GM23338 (cell line): ENCODE measurements around the gene AGXT2. TPM values are rescaled to one million over a fixed set of nuclear protein-coding genes. Genes with fewer than 3 reads are reported as not detected.
"Not testable (repeated sequence)": the region's sequence is repeated elsewhere in the genome, so short reads cannot be mapped to it uniquely, and the experiment has no call there.

Experiments used
- ATAC-seq: fragments of 200-7000 bp; cut with Tn5 transposase; 3 replicates; pipeline ENCODE4 v1.9.1; 2020
- DNase-seq: peaks from one replicate; pipeline ENCODE4 v3.0.0-alpha.2; 2015; ENCODE audit warnings: low spot score
- H2AFZ ChIP-seq: fragments of 200-600 bp; sonication (generic); 2 replicates; pipeline ENCODE4 v1.8.0; 2016; ENCODE audit warnings: antibody characterized with exemption, mild to moderate bottlenecking, moderate library complexity
- H3F3A ChIP-seq: fragments of 200-600 bp; sonication (generic); replicated peaks from 2 replicates; pipeline ENCODE4 v1.8.0; 2017; ENCODE audit warnings: antibody characterized with exemption, mixed run types, low read depth
- H3K27ac ChIP-seq: fragments of 200-600 bp; sonication (generic); 2 replicates; pipeline ENCODE4 v1.6.1; 2016; ENCODE audit warnings: low read depth
- H3K27me3 ChIP-seq: fragments of 200-600 bp; sonication (generic); 2 replicates; pipeline ENCODE4 v1.8.0; 2016; ENCODE audit warnings: mild to moderate bottlenecking, mixed run types, moderate library complexity; ENCODE audit not compliant: insufficient read depth
- H3K36me3 ChIP-seq: fragments of 200-600 bp; sonication (generic); 2 replicates; pipeline ENCODE4 v1.8.0; 2016; ENCODE audit warnings: mild to moderate bottlenecking; ENCODE audit not compliant: insufficient read depth
- H3K4me1 ChIP-seq: fragments of 200-600 bp; sonication (generic); 2 replicates; pipeline ENCODE4 v1.8.0; 2016; ENCODE audit warnings: mild to moderate bottlenecking, moderate library complexity; ENCODE audit not compliant: insufficient read depth
- H3K4me2 ChIP-seq: fragments of 200-600 bp; sonication (generic); 2 replicates; pipeline ENCODE4 v1.7.1; 2017; ENCODE audit warnings: mixed run types
- H3K4me3 ChIP-seq: fragments of 200-600 bp; sonication (generic); 2 replicates; pipeline ENCODE4 v1.6.1; 2016; ENCODE audit warnings: mixed run types
- H3K79me2 ChIP-seq: fragments of 200-600 bp; sonication (generic); replicated peaks from 2 replicates; pipeline ENCODE4 v1.8.0; 2017; ENCODE audit warnings: mild to moderate bottlenecking; ENCODE audit not compliant: insufficient read depth
- H3K9me2 ChIP-seq: fragments of 200-600 bp; sonication (generic); 2 replicates; pipeline ENCODE4 v1.8.0; 2017; ENCODE audit not compliant: insufficient read depth
- H4K20me1 ChIP-seq: fragments of 200-600 bp; sonication (generic); replicated peaks from 2 replicates; pipeline ENCODE4 v1.8.0; 2017; ENCODE audit warnings: mild to moderate bottlenecking; ENCODE audit not compliant: insufficient read depth
- H3K27ac Mint-ChIP-seq: 2 replicates; pipeline ENCODE4 v1.8.0; 2020; ENCODE audit warnings: inconsistent platforms, mild to moderate bottlenecking, moderate library complexity, mixed read lengths
- H3K27me3 Mint-ChIP-seq: 3 replicates; pipeline ENCODE4 v1.8.0; 2022; ENCODE audit warnings: low read depth, mild to moderate bottlenecking, moderate library complexity, mixed read lengths, inconsistent platforms; ENCODE audit not compliant: insufficient read depth, poor library complexity
- H3K36me3 Mint-ChIP-seq: 3 replicates; pipeline ENCODE4 v1.8.0; 2021; ENCODE audit warnings: low read depth, mild to moderate bottlenecking, inconsistent platforms, moderate library complexity, mixed read lengths
- H3K4me1 Mint-ChIP-seq: 3 replicates; pipeline ENCODE4 v1.8.0; 2020; ENCODE audit warnings: mild to moderate bottlenecking, inconsistent platforms, mixed read lengths
- H3K4me3 Mint-ChIP-seq: 3 replicates; pipeline ENCODE4 v1.8.0; 2021; ENCODE audit warnings: moderate library complexity, mild to moderate bottlenecking, inconsistent platforms, mixed read lengths
- H3K9me3 Mint-ChIP-seq: 3 replicates; pipeline ENCODE4 v1.8.0; 2020; ENCODE audit warnings: moderate library complexity, mild to moderate bottlenecking, inconsistent platforms, mixed read lengths
- CREB1 ChIP-seq: fragments of 250-450 bp; sonication (Bioruptor Pico); IDR thresholded peaks from 2 replicates; pipeline ENCODE4 v1.5.0; 2020; ENCODE audit warnings: low read depth, mild to moderate bottlenecking, moderate library complexity
- EZH2 ChIP-seq: fragments of 200-600 bp; sonication (generic); IDR thresholded peaks from one replicate; pipeline ENCODE4 v1.8.0; 2017; ENCODE audit warnings: antibody characterized with exemption, mild to moderate bottlenecking, low read depth; ENCODE audit not compliant: unreplicated experiment
- JUNB ChIP-seq: IDR thresholded peaks from one replicate; pipeline ENCODE4 v1.6.1; 2016; ENCODE audit warnings: antibody characterized with exemption; ENCODE audit not compliant: unreplicated experiment
- NANOG ChIP-seq: IDR thresholded peaks from 2 replicates; pipeline ENCODE4 v1.6.1; 2016; ENCODE audit warnings: antibody characterized with exemption, borderline replicate concordance
- POLR2AphosphoS5 ChIP-seq: IDR thresholded peaks from 2 replicates; pipeline ENCODE4 v1.6.1; 2016; ENCODE audit warnings: antibody characterized with exemption, low read depth
- ZNF462 ChIP-seq: fragments of 250-450 bp; sonication (Bioruptor Pico); IDR thresholded peaks from 2 replicates; pipeline ENCODE4 v1.5.0; 2020; ENCODE audit warnings: mild to moderate bottlenecking, moderate library complexity
- polyA plus RNA-seq: library from polyadenylated mRNA; unstranded; fragments of >200 nt; fragmentation: Nextera tagmentation; extraction: Ambion mirVana; gene quantifications from 2 replicates; pipeline ENCODE4 v1.2.1, GENCODE V29; 2016
- total RNA-seq: library from RNA; depleted of rRNA; stranded (reverse); fragments of >200 nt; shearing (Covaris generic); gene quantifications from 2 replicates; pipeline ENCODE4 v1.2.3, GENCODE V29; 2014

The AGXT2 gene
- total and polyA plus RNA-seq, 2 experiments from 2014 or later = not detected

DNA sequence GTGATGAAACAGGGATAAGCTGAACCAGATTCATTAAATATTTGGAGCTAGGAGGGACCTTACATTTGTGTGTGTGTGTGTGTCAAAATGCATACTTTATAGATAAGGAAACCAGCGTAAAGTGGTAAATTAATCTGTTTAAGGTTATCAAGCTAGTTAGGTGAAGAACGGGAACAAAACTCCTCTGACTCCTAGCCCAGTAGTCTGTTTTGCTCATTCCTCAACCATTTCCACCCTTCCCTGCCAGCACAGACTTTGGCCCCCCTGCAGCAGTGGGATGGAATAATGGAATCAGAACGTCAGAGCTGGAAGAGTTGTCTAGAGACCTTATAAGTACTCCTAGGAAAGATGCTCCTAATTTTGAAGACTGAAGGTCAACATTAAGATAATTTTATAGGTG lies 6.5 kb downstream of the AGXT2 start (continued):
- TF ChIP-seq ZNF462 (CRISPR knock-in tag) = no peak

DNA sequence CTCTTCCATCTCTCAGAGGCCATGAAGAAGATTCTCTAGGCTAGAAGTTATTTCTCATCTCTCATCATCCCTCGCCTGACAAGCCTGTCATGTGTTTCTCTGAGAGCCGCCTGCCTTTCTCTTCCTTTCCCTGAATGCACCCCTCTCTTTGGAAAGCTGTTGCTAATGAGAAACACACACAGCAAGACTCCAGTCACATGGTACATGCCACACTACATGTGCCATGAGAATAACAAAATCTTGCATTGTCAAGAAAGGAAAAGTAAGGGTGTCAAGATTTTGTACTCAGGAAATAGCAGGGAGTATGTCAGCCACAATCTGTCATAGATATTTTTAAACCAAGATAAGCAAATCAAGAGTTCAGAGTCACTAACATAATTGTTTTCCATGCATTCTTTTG lies 8.9 kb downstream of the AGXT2 start:
- no peaks in the 10 kb centered on the region for H3K9me3 Mint-ChIP-seq
- no peak overlapping the region for H3K27ac Mint-ChIP-seq
- H3K27me3 Mint-ChIP-seq = peaks cover 2% of the 10 kb centered on the region
- no peaks in the 10 kb centered on the region for H3K27me3 ChIP-seq
- H3F3A ChIP-seq = no peaks in the 10 kb centered on the region
- H3K9me2 ChIP-seq = no peaks in the 10 kb centered on the region
- H3K4me3 ChIP-seq = no peak overlapping the region
- no peak for ATAC-seq
- no peak overlapping the region for H3K27ac ChIP-seq
- no peak overlapping the region for H3K4me3 Mint-ChIP-seq
- H3K4me2 ChIP-seq = no peak overlapping the region
- no peak for DNase-seq
- H3K4me1 ChIP-seq = peaks cover 9% of the 10 kb centered on the region
- H3K36me3 ChIP-seq = no peaks in the 10 kb centered on the region
- no peaks in the 10 kb centered on the region for H3K79me2 ChIP-seq
- H3K36me3 Mint-ChIP-seq = no peaks in the 10 kb centered on the region
- TF ChIP-seq JUNB = no peak
- no peak for TF ChIP-seq NANOG
- peaks cover 45% of the 10 kb centered on the region for H3K4me1 Mint-ChIP-seq
- H2AFZ ChIP-seq = peak overlapping the region; percentile 48; the same call in 1 of the 2 replicates
- H4K20me1 ChIP-seq = no peaks in the 10 kb centered on the region

DNA sequence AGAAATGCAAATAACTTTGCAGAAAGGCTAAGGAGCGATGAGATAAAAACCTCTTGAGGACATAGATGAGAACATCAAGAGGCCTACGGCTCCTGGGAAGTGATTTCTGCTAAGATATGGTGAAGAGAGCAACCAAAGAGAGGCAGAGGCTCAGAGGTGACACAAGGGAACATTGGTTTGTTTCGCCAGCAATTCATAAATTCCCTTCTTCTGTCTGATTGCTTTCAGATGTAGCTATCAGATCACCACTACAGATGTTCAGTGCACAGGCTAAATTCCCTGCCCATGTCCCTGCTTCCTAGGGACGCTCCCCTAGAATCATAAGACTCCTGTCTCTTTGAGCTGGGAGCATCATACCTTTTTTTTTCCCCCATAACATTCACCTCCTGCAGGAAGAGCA lies 11.2 kb downstream of the AGXT2 start:
- no peaks in the 10 kb centered on the region for H4K20me1 ChIP-seq
- no peaks in the 10 kb centered on the region for H3K36me3 Mint-ChIP-seq
- H3K9me2 ChIP-seq = no peaks in the 10 kb centered on the region
- no peaks in the 10 kb centered on the region for H3K27me3 Mint-ChIP-seq
- H3K4me1 Mint-ChIP-seq = peaks cover 29% of the 10 kb centered on the region
- no peak overlapping the region for H3K27ac ChIP-seq
- no peak overlapping the region for H3K4me3 ChIP-seq
- H3K27ac Mint-ChIP-seq = no peak overlapping the region
- peak overlapping the region; percentile 35 for H2AFZ ChIP-seq
- no peak for TF ChIP-seq CREB1 (CRISPR knock-in tag)
- no peak for TF ChIP-seq POLR2AphosphoS5
- TF ChIP-seq EZH2 = no peak
- H3K4me1 ChIP-seq = no peaks in the 10 kb centered on the region
- peak overlapping the region; percentile 30; the same call in 1 of the 2 replicates for H3K4me2 ChIP-seq
- H3K4me3 Mint-ChIP-seq = no peak overlapping the region
- no peaks in the 10 kb centered on the region for H3K27me3 ChIP-seq
- no peak for DNase-seq
- no peak for ATAC-seq
- H3K79me2 ChIP-seq = no peaks in the 10 kb centered on the region
- no peaks in the 10 kb centered on the region for H3K36me3 ChIP-seq
- no peaks in the 10 kb centered on the region for H3K9me3 Mint-ChIP-seq
- H3F3A ChIP-seq = no peaks in the 10 kb centered on the region

DNA sequence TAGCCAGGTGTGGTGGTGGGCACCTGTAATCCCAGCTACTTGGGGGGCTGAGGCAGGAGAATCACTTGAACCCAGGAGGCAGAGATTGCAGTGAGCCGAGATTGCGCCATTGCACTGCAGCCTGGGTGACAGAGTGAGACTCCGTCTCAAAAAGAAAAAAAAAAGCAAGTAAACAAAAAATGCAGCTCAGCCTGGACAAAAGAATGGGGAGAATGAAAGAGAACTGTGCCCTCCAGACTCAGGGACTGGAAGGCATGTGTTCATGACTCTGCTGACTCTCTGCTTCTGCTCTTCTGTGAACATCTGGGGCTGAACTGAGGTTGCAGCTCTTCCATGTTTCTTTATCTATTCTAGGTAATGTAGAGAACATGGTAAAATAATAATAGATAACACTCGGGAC lies 11.8 kb downstream of the AGXT2 start:
- H3K27me3 Mint-ChIP-seq, DNase-seq, H3K4me1 ChIP-seq, H4K20me1 ChIP-seq, H3K36me3 ChIP-seq, H3K9me3 Mint-ChIP-seq, H3K4me2 ChIP-seq, ATAC-seq, H3K27ac Mint-ChIP-seq, H3K27me3 ChIP-seq, H3K9me2 ChIP-seq, H3F3A ChIP-seq, H3K4me3 ChIP-seq, H3K36me3 Mint-ChIP-seq, H3K4me3 Mint-ChIP-seq, H3K27ac ChIP-seq, H2AFZ ChIP-seq, H3K79me2 ChIP-seq: not testable (repeated sequence)
- H3K4me1 Mint-ChIP-seq = peaks cover 29% of the 10 kb centered on the region
